HG02678 (cell line): ENCODE results near the gene ECEL1.

Experiments
- ATAC-seq: cut with Tn5 transposase; IDR thresholded peaks from one replicate; pipeline ENCODE4 v1.9.1; 2021; ENCODE audit warnings: mild to moderate bottlenecking, moderate library complexity; ENCODE audit not compliant: unreplicated experiment

Gene ECEL1

DNA sequence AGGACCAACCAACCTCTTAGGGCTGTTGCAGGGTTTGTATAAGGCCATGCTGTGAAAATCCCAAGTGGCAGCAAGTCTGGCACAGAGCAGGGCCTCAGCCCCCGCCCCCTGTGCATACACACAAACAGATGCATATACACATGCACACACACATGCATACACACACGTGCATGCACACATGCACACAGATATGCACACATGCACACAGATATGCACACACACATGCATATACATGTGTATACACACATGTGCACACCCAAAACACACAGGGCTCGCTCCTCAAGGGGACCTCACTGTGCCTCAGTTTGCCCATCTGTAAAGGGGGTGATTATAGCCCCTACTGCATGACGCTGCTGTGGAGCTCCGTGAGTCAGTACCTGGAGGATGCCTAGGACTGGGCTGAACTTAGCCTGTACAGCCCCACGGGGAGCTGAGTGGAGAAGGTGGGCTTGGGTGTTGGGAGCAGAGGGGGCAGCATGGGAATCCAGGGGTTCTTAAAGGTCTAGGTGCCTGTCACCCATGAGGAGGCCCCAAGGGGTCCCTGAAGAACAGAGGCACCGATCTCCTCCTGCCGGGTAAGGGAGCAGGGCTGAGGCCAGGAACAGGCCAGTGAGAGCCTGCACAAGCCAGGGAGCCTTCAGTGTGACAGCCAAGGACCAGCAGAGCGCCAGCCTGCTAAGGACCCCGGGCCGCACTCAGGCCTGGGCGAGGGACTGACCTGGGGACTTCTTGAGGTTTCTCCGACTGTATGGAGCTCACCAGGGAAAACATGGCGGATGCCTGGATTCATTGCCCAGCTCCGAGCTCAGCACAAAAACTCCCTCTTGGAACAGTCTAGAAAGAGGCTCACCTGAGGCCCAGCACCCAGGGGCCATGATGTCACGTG lies 55.7 kb downstream of the ECEL1 start:
- ATAC-seq = no peak
